22Rv1 (cell line): ENCODE results near the gene RSPH3.

Experiments used
- ZFX ChIP-seq: fragments of 450-650 bp; IDR thresholded peaks from 2 replicates; pipeline ENCODE4 v1.6.1; 2017; ENCODE audit warnings: antibody characterized with exemption, borderline replicate concordance
- TF ChIP-seq, protein P1 (sequence below): fragments of 450-650 bp; IDR thresholded peaks from 2 replicates; pipeline ENCODE4 v1.5.1; 2017; ENCODE audit warnings: mild to moderate bottlenecking

DNA sequence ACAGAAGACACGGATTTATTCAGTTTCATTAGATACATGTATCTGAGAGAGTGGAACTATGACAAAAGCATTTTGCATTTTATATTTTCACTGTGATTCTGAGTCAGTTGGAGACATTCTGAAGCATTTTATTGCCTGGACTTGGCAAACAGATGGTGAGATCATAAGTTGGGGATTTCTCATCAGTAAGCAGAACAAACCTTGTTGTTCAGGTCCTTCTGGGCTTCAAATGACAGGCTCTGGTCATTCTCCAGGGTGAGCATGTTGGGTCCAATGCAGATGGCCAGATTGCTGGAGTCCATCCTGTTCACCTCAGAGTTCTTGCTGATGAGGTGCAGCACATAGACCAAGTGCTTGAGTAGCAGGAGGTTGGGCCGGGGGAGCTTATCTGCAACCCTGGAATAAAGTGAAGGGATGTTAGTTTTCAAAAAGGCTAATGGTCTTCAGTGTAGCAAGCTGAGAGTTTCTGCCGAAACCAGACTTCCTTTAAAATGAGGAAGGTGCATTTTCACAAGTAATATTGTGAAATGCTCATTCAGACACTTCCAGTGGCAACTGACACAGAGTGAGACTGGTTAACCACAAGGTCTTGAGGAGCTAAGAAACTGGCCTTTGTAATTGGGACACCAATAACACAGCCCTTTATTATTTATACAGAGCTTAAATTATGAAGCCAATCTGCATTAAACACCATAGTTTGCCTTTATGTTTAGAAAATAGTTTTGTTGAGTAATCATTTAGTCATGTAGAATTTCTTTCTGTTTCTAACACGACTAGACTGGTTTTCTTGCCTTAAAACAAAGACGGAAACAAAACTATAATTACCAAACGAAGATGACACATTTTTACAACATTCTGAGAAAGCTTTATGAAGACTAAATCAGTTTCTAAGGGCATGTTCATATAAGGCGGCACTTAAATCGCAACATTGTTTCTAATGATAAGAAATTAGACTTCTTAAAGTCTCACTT is 39.2 kb upstream of the RSPH3 start:
- TF ChIP-seq, protein P1, sequence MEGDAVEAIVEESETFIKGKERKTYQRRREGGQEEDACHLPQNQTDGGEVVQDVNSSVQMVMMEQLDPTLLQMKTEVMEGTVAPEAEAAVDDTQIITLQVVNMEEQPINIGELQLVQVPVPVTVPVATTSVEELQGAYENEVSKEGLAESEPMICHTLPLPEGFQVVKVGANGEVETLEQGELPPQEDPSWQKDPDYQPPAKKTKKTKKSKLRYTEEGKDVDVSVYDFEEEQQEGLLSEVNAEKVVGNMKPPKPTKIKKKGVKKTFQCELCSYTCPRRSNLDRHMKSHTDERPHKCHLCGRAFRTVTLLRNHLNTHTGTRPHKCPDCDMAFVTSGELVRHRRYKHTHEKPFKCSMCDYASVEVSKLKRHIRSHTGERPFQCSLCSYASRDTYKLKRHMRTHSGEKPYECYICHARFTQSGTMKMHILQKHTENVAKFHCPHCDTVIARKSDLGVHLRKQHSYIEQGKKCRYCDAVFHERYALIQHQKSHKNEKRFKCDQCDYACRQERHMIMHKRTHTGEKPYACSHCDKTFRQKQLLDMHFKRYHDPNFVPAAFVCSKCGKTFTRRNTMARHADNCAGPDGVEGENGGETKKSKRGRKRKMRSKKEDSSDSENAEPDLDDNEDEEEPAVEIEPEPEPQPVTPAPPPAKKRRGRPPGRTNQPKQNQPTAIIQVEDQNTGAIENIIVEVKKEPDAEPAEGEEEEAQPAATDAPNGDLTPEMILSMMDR, result no peak
- TF ChIP-seq ZFX, result no peak
